ENCODE measurements around the gene SIGLEC12.

SIGLEC12 gene

DNA sequence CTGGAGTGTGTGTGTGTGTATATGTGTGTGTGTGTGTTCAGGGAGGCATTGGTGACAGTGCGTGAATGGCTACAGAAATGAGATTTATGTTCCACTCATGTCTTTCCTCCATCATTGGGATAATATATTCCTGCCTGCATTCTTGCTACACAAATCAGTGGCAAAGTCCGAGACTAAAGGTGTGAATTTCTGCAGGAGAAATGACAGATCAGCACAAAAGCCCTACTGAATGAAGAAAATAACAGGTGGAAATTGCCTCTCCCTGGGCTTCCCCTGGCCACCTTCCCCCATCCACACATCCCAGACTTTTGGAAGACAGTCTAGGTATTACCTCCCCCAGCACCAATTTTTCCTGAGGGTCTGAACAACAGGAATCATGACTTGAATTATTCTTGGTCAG lies 19.8 kb upstream of the SIGLEC12 start:
- Histone ChIP-seq H4K20me1 (ENCODE audit: insufficient read depth, low read length) (no peaks in the 10 kb centered on the region), H3K4me1 (ENCODE audit: insufficient read depth, low read length, severe bottlenecking) (no peaks in the 10 kb centered on the region), H3K27me3 (ENCODE audit: insufficient read depth, low read length) (no peaks in the 10 kb centered on the region), H3K27ac (ENCODE audit: low read depth, low read length, poor library complexity, severe bottlenecking) (no peak overlapping the region), H2AFZ (ENCODE audit: low read length) (no peak overlapping the region), H3K9me3 (ENCODE audit: low read length) (no peaks in the 10 kb centered on the region), H3K4me2 (ENCODE audit: low read length) (no peak overlapping the region), H3F3A (ENCODE audit: insufficient read depth, low read length) (no peaks in the 10 kb centered on the region), H3K9me2 (ENCODE audit: low read depth, low read length) (no peaks in the 10 kb centered on the region), H3K79me2 (ENCODE audit: insufficient read depth, low read length) (no peaks in the 10 kb centered on the region), H3K36me3 (ENCODE audit: insufficient read depth, low read length) (no peaks in the 10 kb centered on the region), H3K9ac (ENCODE audit: low read length) (no peak overlapping the region), H3K4me3 (ENCODE audit: low read depth, low read length, poor library complexity, severe bottlenecking) (no peak overlapping the region)
- TF ChIP-seq, protein P1, sequence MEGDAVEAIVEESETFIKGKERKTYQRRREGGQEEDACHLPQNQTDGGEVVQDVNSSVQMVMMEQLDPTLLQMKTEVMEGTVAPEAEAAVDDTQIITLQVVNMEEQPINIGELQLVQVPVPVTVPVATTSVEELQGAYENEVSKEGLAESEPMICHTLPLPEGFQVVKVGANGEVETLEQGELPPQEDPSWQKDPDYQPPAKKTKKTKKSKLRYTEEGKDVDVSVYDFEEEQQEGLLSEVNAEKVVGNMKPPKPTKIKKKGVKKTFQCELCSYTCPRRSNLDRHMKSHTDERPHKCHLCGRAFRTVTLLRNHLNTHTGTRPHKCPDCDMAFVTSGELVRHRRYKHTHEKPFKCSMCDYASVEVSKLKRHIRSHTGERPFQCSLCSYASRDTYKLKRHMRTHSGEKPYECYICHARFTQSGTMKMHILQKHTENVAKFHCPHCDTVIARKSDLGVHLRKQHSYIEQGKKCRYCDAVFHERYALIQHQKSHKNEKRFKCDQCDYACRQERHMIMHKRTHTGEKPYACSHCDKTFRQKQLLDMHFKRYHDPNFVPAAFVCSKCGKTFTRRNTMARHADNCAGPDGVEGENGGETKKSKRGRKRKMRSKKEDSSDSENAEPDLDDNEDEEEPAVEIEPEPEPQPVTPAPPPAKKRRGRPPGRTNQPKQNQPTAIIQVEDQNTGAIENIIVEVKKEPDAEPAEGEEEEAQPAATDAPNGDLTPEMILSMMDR (IDR thresholded peaks at IDR 0.05; ENCODE audit: low read length): no peak
- no peak for TF ChIP-seq EZH2 (IDR thresholded peaks at IDR 0.05; ENCODE audit: borderline replicate concordance, low read length)

DNA sequence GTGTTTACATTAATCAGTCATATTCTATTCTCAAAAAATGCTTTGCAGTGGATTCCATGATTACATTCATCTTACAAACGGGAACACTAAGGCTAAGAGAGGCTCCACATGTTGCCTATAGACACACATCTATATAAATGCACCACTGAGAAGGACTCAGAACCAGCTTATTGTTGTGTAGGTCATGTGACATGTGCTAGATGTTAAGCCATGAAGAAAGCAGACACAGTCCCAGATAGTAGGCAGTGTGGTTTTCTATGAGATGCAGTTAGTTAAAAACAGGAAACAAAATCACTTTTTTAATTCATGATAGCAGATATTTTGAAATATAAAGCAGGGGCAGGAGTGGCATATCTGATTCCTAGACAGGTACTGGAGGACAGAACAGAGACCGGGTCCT lies 19.1 kb upstream of the SIGLEC12 start:
- Histone ChIP-seq H3K4me1 (ENCODE audit: insufficient read depth, low read length, severe bottlenecking) (no peaks in the 10 kb centered on the region), H3K9me2 (ENCODE audit: low read depth, low read length) (no peaks in the 10 kb centered on the region), H3K27ac (ENCODE audit: low read depth, low read length, poor library complexity, severe bottlenecking) (no peak overlapping the region), H3F3A (ENCODE audit: insufficient read depth, low read length) (no peaks in the 10 kb centered on the region), H3K4me3 (ENCODE audit: low read depth, low read length, poor library complexity, severe bottlenecking) (no peak overlapping the region), H4K20me1 (ENCODE audit: insufficient read depth, low read length) (no peaks in the 10 kb centered on the region), H3K9ac (ENCODE audit: low read length) (no peak overlapping the region), H3K4me2 (ENCODE audit: low read length) (no peak overlapping the region), H3K9me3 (ENCODE audit: low read length) (no peaks in the 10 kb centered on the region), H3K79me2 (ENCODE audit: insufficient read depth, low read length) (no peaks in the 10 kb centered on the region), H2AFZ (ENCODE audit: low read length) (no peak overlapping the region), H3K27me3 (ENCODE audit: insufficient read depth, low read length) (no peaks in the 10 kb centered on the region), H3K36me3 (ENCODE audit: insufficient read depth, low read length) (no peaks in the 10 kb centered on the region)
- TF ChIP-seq, protein P1 (IDR thresholded peaks at IDR 0.05; ENCODE audit: low read length): no peak
- TF ChIP-seq EZH2 (IDR thresholded peaks at IDR 0.05; ENCODE audit: borderline replicate concordance, low read length): no peak

DNA sequence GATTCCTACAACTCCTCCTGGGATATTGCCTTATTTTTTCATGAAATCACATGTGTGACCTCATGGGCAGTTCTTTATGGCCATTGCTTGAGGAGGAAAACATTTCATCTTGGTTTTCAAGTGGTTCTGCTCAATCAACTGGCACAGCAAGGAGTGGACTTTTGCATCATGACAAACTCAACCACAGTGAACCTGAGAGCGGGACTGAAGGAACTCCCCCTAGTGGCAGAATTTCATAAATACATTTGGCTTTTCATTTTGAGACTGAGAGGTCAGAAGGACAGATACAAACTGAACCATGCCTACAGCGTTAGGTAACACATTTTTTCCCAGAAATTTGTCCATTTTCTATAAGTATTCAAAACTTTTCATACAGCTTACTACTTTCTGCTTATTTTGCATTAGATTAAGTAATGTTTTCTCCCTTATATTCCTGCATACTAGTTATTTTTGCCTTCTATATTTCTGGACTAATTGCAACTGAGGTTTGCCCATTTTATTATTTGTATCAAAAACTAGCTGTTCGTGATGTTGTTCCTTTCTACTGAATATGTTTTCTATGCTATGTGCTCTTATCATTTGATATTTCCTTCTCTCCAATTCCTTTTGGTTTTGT lies 13.4 kb upstream of the SIGLEC12 start:
- H2AFZ ChIP-seq (ENCODE audit: low read length): no peak overlapping the region
- H3K9me2 ChIP-seq (ENCODE audit: low read depth, low read length): no peaks in the 10 kb centered on the region

More for the DNA sequence above, 13.4 kb upstream of the SIGLEC12 start:
- H3K4me1 ChIP-seq (ENCODE audit: insufficient read depth, low read length, severe bottlenecking): no peaks in the 10 kb centered on the region
- no peaks in the 10 kb centered on the region for H3K79me2 ChIP-seq (ENCODE audit: insufficient read depth, low read length)
- no peaks in the 10 kb centered on the region for H3K27me3 ChIP-seq (ENCODE audit: insufficient read depth, low read length)
- H3K36me3 ChIP-seq (ENCODE audit: insufficient read depth, low read length): no peaks in the 10 kb centered on the region
- H3K27ac ChIP-seq (ENCODE audit: low read depth, low read length, poor library complexity, severe bottlenecking): no peak overlapping the region
- no peak for TF ChIP-seq EZH2 (IDR thresholded peaks at IDR 0.05; ENCODE audit: borderline replicate concordance, low read length)
- TF ChIP-seq, protein P1 (IDR thresholded peaks at IDR 0.05; ENCODE audit: low read length): peak; percentile 74
- no peaks in the 10 kb centered on the region for H4K20me1 ChIP-seq (ENCODE audit: insufficient read depth, low read length)
- H3K9ac ChIP-seq (ENCODE audit: low read length): no peak overlapping the region
- no peak overlapping the region for H3K4me2 ChIP-seq (ENCODE audit: low read length)
- no peak overlapping the region for H3K4me3 ChIP-seq (ENCODE audit: low read depth, low read length, poor library complexity, severe bottlenecking)
- no peaks in the 10 kb centered on the region for H3K9me3 ChIP-seq (ENCODE audit: low read length)
- no peaks in the 10 kb centered on the region for H3F3A ChIP-seq (ENCODE audit: insufficient read depth, low read length)
